B cell (primary cell): ENCODE measurements around the gene RBMS3. TPM values are rescaled to one million over a fixed set of nuclear protein-coding genes. Genes with fewer than 3 reads are reported as not detected.

ENCODE experiments used
- ATAC-seq: fragments of 200-7000 bp; cut with Tn5 transposase; one replicate; pipeline ENCODE4 v1.10.0; 2021; ENCODE audit warnings: low read depth, mild to moderate bottlenecking, moderate number of reproducible peaks, moderate library complexity
- CTCF ChIA-PET: fragments of 350-600 bp; sonication (Branson Sonifier 250); formaldehyde crosslinking; loops from one replicate; lab custom pipeline; 2021; ENCODE audit warnings: antibody characterized with exemption, inconsistent platforms; lab: Charles Lee
- POLR2A ChIA-PET: fragments of 350-600 bp; sonication (Branson Sonifier 250); formaldehyde crosslinking; loops from one replicate; lab custom pipeline; 2021; ENCODE audit warnings: antibody characterized with exemption; lab: Charles Lee
- DNase-seq: peaks from one replicate; pipeline ENCODE4 v3.0.0; 2013
- H2AFZ ChIP-seq: 2 replicates; pipeline ENCODE4 v1.6.1; 2012; ENCODE audit warnings: mild to moderate bottlenecking, low read depth, low read length; ENCODE audit not compliant: insufficient read depth, poor library complexity, severe bottlenecking
- H3K27ac ChIP-seq, 2 donors: 1 replicate in 1 of 2; 2 replicates in 1 of 2; pipeline ENCODE4 v1.5.1; 2012 to 2013; ENCODE audit warnings: low read length in 2 of 2, mild to moderate bottlenecking in 2 of 2, moderate library complexity in 1 of 2
- H3K27me3 ChIP-seq, 4 experiments: fragments of 200-600 bp in 1 of 4; sonication (generic) in 1 of 4; replicated peaks in 1 of 4; 1 replicate in 2 of 4; 2 replicates in 2 of 4; pipeline versions ENCODE4 v1.6.1 to v1.7.0; 2013 to 2016; ENCODE audit warnings: low read length in 3 of 4, mild to moderate bottlenecking in 2 of 4, mixed read lengths in 1 of 4, moderate library complexity in 1 of 4; ENCODE audit not compliant: insufficient read depth in 4 of 4, control insufficient read depth in 3 of 4; ENCODE audit errors: control extremely low read depth in 1 of 4
- H3K36me3 ChIP-seq, 2 experiments: replicated peaks in 1 of 2; 1 replicate in 1 of 2; 2 replicates in 1 of 2; pipeline versions ENCODE4 v1.6.1 to v1.7.1; 2013; ENCODE audit warnings: low read length in 1 of 2; ENCODE audit not compliant: insufficient read depth in 2 of 2, control insufficient read depth in 1 of 2; ENCODE audit errors: control extremely low read depth in 1 of 2, extremely low read depth in 1 of 2
- H3K4me1 ChIP-seq, 2 donors: fragments of 200-600 bp in 1 of 2; sonication (generic) in 1 of 2; 1 replicate in 1 of 2; 2 replicates in 1 of 2; pipeline versions ENCODE4 v1.5.1 to v1.6.1; 2013 to 2017; ENCODE audit warnings: low read length in 2 of 2; ENCODE audit not compliant: control insufficient read depth in 2 of 2, insufficient read depth in 2 of 2
- H3K4me2 ChIP-seq: replicated peaks from 2 replicates; pipeline ENCODE3; 2012; ENCODE audit warnings: mild to moderate bottlenecking, low read depth, low read length; ENCODE audit not compliant: poor library complexity, severe bottlenecking
- H3K4me3 ChIP-seq, 5 experiments: fragments of 200-600 bp in 1 of 5; sonication (generic) in 1 of 5; 1 replicate in 3 of 5; 2 replicates in 2 of 5; pipeline versions ENCODE4 v1.5.1 to v1.7.0; 2011 to 2016; ENCODE audit warnings: low read length in 4 of 5, mild to moderate bottlenecking in 4 of 5, low read depth in 2 of 5, control low read depth in 1 of 5, moderate library complexity in 1 of 5; ENCODE audit not compliant: insufficient read depth in 1 of 5; ENCODE audit errors: control extremely low read depth in 1 of 5, extremely low read depth in 1 of 5
- H3K79me2 ChIP-seq: fragments of 200-600 bp; sonication (generic); one replicate; pipeline ENCODE4 v1.6.0; 2016; ENCODE audit warnings: low read length; ENCODE audit not compliant: control insufficient read depth, insufficient read depth
- H3K9ac ChIP-seq: fragments of 200-600 bp; sonication (generic); 2 replicates; pipeline ENCODE4 v1.6.1; 2017; ENCODE audit warnings: mild to moderate bottlenecking, low read length, moderate library complexity
- H3K9me3 ChIP-seq, 3 donors: one replicate each; pipeline versions ENCODE4 v1.6.1 to v1.7.1; 2013; ENCODE audit warnings: low read length in 2 of 3; ENCODE audit not compliant: control insufficient read depth in 2 of 3, insufficient read depth in 1 of 3; ENCODE audit errors: control extremely low read depth in 1 of 3
- H4K20me1 ChIP-seq: 2 replicates; pipeline ENCODE4 v1.6.0; 2012; ENCODE audit warnings: mild to moderate bottlenecking, low read length; ENCODE audit not compliant: insufficient read depth, control insufficient read depth, poor library complexity, severe bottlenecking
- H3K27ac Mint-ChIP-seq: one replicate; pipeline ENCODE4 v1.8.0; 2021; ENCODE audit warnings: mixed read lengths
- H3K27me3 Mint-ChIP-seq: one replicate; pipeline ENCODE4 v1.8.0; 2021; ENCODE audit warnings: mixed read lengths
- H3K4me1 Mint-ChIP-seq: one replicate; pipeline ENCODE4 v1.8.0; 2021; ENCODE audit warnings: mixed read lengths
- H3K4me3 Mint-ChIP-seq: one replicate; pipeline ENCODE4 v1.8.0; 2021; ENCODE audit warnings: mixed read lengths
- H3K9me3 Mint-ChIP-seq: one replicate; pipeline ENCODE4 v1.8.0; 2022; ENCODE audit warnings: mixed read lengths; ENCODE audit not compliant: insufficient read depth
- EZH2 ChIP-seq: IDR thresholded peaks from 2 replicates; pipeline ENCODE4 v1.6.1; 2012; ENCODE audit warnings: borderline replicate concordance, low read depth, mild to moderate bottlenecking, moderate library complexity, low read length; ENCODE audit not compliant: insufficient read depth, poor library complexity, severe bottlenecking
- WGBS: methylation state at CpG from one replicate; pipeline ENCODE4 v1.1.5; 2013; ENCODE audit warnings: missing lambda C conversion rate; ENCODE audit not compliant: insufficient coverage; 5-methylcytosine and 5-hydroxymethylcytosine counted together
- intact Hi-C: fragments of 100-400 bp; cut with micrococcal nuclease; formaldehyde crosslinking; loops from one replicate; pipeline ENCODE4 v1.10.0; 2022
- polyA plus RNA-seq: library from polyadenylated mRNA; depleted of rRNA; stranded (reverse); fragments of >200 nt; gene quantifications from 2 replicates; pipeline ENCODE4 v1.2.3, GENCODE V29; 2012
- total RNA-seq, 2 donors: library from RNA; stranded (reverse); fragments of 120-200 nt in 1 of 2; gene quantifications; 1 replicate in 1 of 2; 2 replicates in 1 of 2; pipeline versions ENCODE4 v1.2.3 to v1.2.4, GENCODE V29; 2013 to 2022
- TF ChIP-seq, protein P1 (sequence below): fragments of 200-600 bp; IDR thresholded peaks from one replicate; pipeline ENCODE4 v1.8.0; 2022; ENCODE audit warnings: antibody characterized with exemption, mild to moderate bottlenecking

Gene RBMS3
- total and polyA plus RNA-seq, 2 donors (not counting 1 experiment from before 2014, with no cell fraction given), result not detected

DNA sequence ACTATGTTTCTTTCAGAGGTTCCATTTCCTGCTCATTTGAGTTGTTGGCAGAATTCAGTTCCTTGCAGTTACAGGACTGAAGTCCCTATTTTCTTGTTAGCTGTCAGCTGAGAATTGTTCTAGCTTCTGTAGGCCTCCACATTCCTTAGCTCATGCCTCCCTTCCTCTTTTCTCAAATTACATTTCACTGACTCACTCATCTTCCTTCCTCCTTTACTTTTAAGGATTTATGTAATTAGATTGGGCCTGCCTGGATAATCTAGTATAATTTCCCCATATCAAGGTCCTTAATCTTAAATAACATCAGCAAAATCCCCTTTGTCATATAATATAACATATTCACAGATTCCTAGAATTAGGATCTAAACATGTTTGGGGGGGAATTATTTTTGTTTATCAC, 40.6 kb upstream of the RBMS3 start:
- ATAC-seq, result no peak
- H3K4me2 ChIP-seq, result no peak overlapping the region
- no peak overlapping the region for H3K4me3 ChIP-seq
- Mint-ChIP-seq H3K9me3 (no peaks in the 10 kb centered on the region), H3K27ac (no peak overlapping the region), H3K4me1 (no peaks in the 10 kb centered on the region), H3K27me3 (no peaks in the 10 kb centered on the region), H3K4me3 (no peak overlapping the region)
- no peak overlapping the region for H3K27ac ChIP-seq
- no peaks in the 10 kb centered on the region for H3K36me3 ChIP-seq
- H2AFZ ChIP-seq, result no peak overlapping the region
- POLR2A ChIA-PET, result no interaction called here
- DNase-seq, result no peak
- H3K4me1 ChIP-seq, result no peaks in the 10 kb centered on the region
- CTCF ChIA-PET, result no interaction called here
- TF ChIP-seq, protein P1, sequence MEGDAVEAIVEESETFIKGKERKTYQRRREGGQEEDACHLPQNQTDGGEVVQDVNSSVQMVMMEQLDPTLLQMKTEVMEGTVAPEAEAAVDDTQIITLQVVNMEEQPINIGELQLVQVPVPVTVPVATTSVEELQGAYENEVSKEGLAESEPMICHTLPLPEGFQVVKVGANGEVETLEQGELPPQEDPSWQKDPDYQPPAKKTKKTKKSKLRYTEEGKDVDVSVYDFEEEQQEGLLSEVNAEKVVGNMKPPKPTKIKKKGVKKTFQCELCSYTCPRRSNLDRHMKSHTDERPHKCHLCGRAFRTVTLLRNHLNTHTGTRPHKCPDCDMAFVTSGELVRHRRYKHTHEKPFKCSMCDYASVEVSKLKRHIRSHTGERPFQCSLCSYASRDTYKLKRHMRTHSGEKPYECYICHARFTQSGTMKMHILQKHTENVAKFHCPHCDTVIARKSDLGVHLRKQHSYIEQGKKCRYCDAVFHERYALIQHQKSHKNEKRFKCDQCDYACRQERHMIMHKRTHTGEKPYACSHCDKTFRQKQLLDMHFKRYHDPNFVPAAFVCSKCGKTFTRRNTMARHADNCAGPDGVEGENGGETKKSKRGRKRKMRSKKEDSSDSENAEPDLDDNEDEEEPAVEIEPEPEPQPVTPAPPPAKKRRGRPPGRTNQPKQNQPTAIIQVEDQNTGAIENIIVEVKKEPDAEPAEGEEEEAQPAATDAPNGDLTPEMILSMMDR, result no peak
- no peak for TF ChIP-seq EZH2
- intact Hi-C loops, result no loop called here
- no peaks in the 10 kb centered on the region for H3K79me2 ChIP-seq
- no peaks in the 10 kb centered on the region for H3K27me3 ChIP-seq
- no peak overlapping the region for H3K9ac ChIP-seq
- no peaks in the 10 kb centered on the region for H3K9me3 ChIP-seq
- no peaks in the 10 kb centered on the region for H4K20me1 ChIP-seq

- POLR2A ChIA-PET, result no interaction called here
- no peak overlapping the region for H3K4me2 ChIP-seq
- 87% methylated on average over 4 of the region's 4 CpGs for WGBS
These were observed 40.0 kb upstream of the RBMS3 start for GRCh38 chr3:29240887-29241286.

More at GRCh38 chr3:29240887-29241286, 40.0 kb upstream of the RBMS3 start:
- no peaks in the 10 kb centered on the region for H3K36me3 ChIP-seq
- intact Hi-C loops, result no loop called here
- no peak overlapping the region for H2AFZ ChIP-seq
- no peaks in the 10 kb centered on the region for H3K27me3 ChIP-seq
- no peaks in the 10 kb centered on the region for H4K20me1 ChIP-seq
- no peaks in the 10 kb centered on the region for H3K9me3 ChIP-seq
- Mint-ChIP-seq H3K9me3 (no peaks in the 10 kb centered on the region), H3K27ac (no peak overlapping the region), H3K4me3 (no peak overlapping the region), H3K27me3 (no peaks in the 10 kb centered on the region), H3K4me1 (no peaks in the 10 kb centered on the region)
- no peaks in the 10 kb centered on the region for H3K79me2 ChIP-seq
- no peaks in the 10 kb centered on the region for H3K4me1 ChIP-seq
- ATAC-seq, result no peak
- H3K9ac ChIP-seq, result no peak overlapping the region
- TF ChIP-seq EZH2, result no peak
- TF ChIP-seq, protein P1, result no peak
- no peak overlapping the region for H3K4me3 ChIP-seq
- no peak for DNase-seq
- CTCF ChIA-PET, result no interaction called here
- no peak overlapping the region for H3K27ac ChIP-seq
